ENCODE measurements around the gene PIGR. TPM values are rescaled to one million over a fixed set of nuclear protein-coding genes. Genes with fewer than 3 reads are reported as not detected.

The PIGR gene
- total RNA-seq, 1 donor from 2014 or later, result not detected

DNA sequence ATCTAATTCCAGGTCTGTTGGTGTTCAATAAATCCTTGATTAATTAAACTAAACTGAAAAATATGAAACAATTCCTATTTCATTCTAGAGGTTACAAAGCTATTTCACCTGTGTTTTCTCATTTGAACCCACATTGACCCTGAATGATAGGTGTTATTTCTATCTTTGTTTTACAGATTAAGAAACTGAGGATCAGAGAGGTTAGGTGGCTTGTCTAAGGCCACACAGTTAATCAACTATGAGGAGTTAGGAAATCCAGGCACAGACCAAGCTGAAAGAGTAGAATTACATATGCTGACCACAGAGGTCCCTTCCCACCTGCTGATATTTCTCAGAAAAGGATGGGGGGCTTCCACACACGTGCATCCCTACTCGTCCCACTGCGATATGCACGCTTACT lies 487 bp downstream of the PIGR start:
- H3K27ac Mint-ChIP-seq (ENCODE audit: unreplicated experiment), result no peak overlapping the region
- no peak overlapping the region for H3K4me3 Mint-ChIP-seq (ENCODE audit: unreplicated experiment)
- no peaks in the 10 kb centered on the region for H3K9me3 Mint-ChIP-seq (ENCODE audit: unreplicated experiment)
- no peaks in the 10 kb centered on the region for H3K4me1 Mint-ChIP-seq (ENCODE audit: low read depth, unreplicated experiment)
- DNase-seq, result no peak
- peaks cover 4% of the 10 kb centered on the region for H3K27me3 Mint-ChIP-seq (ENCODE audit: unreplicated experiment)
- no peaks in the 10 kb centered on the region for H3K36me3 Mint-ChIP-seq (ENCODE audit: unreplicated experiment)
- no peak for TF ChIP-seq CTCF (IDR thresholded peaks at IDR 0.05; ENCODE audit: partially characterized antibody, unreplicated experiment)

- H3K9me3 Mint-ChIP-seq (ENCODE audit: unreplicated experiment), result no peaks in the 10 kb centered on the region
- TF ChIP-seq CTCF (IDR thresholded peaks at IDR 0.05; ENCODE audit: partially characterized antibody, unreplicated experiment), result no peak
- H3K27me3 Mint-ChIP-seq (ENCODE audit: unreplicated experiment), result peaks cover 4% of the 10 kb centered on the region
- no peak for DNase-seq
- no peak overlapping the region for H3K27ac Mint-ChIP-seq (ENCODE audit: unreplicated experiment)
- H3K4me1 Mint-ChIP-seq (ENCODE audit: low read depth, unreplicated experiment), result no peaks in the 10 kb centered on the region
- no peaks in the 10 kb centered on the region for H3K36me3 Mint-ChIP-seq (ENCODE audit: unreplicated experiment)
- no peak overlapping the region for H3K4me3 Mint-ChIP-seq (ENCODE audit: unreplicated experiment)
These were observed 1.6 kb downstream of the PIGR start for GRCh38 chr1:206944703-206945102.

- H3K9me3 Mint-ChIP-seq (ENCODE audit: unreplicated experiment), result no peaks in the 10 kb centered on the region
- no peak for TF ChIP-seq CTCF (IDR thresholded peaks at IDR 0.05; ENCODE audit: partially characterized antibody, unreplicated experiment)
- H3K4me3 Mint-ChIP-seq (ENCODE audit: unreplicated experiment), result no peak overlapping the region
- no peak for DNase-seq
- H3K27me3 Mint-ChIP-seq (ENCODE audit: unreplicated experiment), result peaks cover 4% of the 10 kb centered on the region
- no peaks in the 10 kb centered on the region for H3K36me3 Mint-ChIP-seq (ENCODE audit: unreplicated experiment)
- H3K27ac Mint-ChIP-seq (ENCODE audit: unreplicated experiment), result no peak overlapping the region
- H3K4me1 Mint-ChIP-seq (ENCODE audit: low read depth, unreplicated experiment), result no peaks in the 10 kb centered on the region
These were observed 4.4 kb downstream of the PIGR start for GRCh38 chr1:206941766-206942418.

- no peak overlapping the region for H3K27ac Mint-ChIP-seq (ENCODE audit: unreplicated experiment)
These were observed 5.7 kb downstream of the PIGR start for GRCh38 chr1:206940588-206940936.

More at GRCh38 chr1:206940588-206940936, 5.7 kb downstream of the PIGR start:
- Mint-ChIP-seq H3K4me1 (ENCODE audit: low read depth, unreplicated experiment) (no peaks in the 10 kb centered on the region), H3K27me3 (ENCODE audit: unreplicated experiment) (peaks cover 4% of the 10 kb centered on the region), H3K9me3 (ENCODE audit: unreplicated experiment) (no peaks in the 10 kb centered on the region), H3K4me3 (ENCODE audit: unreplicated experiment) (no peak overlapping the region), H3K36me3 (ENCODE audit: unreplicated experiment) (no peaks in the 10 kb centered on the region)
- TF ChIP-seq CTCF (IDR thresholded peaks at IDR 0.05; ENCODE audit: partially characterized antibody, unreplicated experiment), result no peak
- no peak for DNase-seq
